ENCODE results near the gene NBEA.
"Not testable (repeated sequence)": the region's sequence is repeated elsewhere in the genome, so short reads cannot be mapped to it uniquely, and the experiment has no call there.

Gene NBEA

GRCh38 chr13:34969539-34969938 is 27.5 kb downstream of the NBEA start:
- not testable (repeated sequence) for H3K36me3 Mint-ChIP-seq (ENCODE audit: insufficient read depth); H3K4me1 Mint-ChIP-seq; DNase-seq (ENCODE audit: low spot score in 2 of 2); ATAC-seq (replicated peaks; ENCODE audit: extremely low read depth, poor library complexity, severe bottlenecking); H3K27ac Mint-ChIP-seq (ENCODE audit: low read depth); H3K4me3 Mint-ChIP-seq; H3K27me3 Mint-ChIP-seq
- peaks cover 26% of the 10 kb centered on the region for H3K9me3 Mint-ChIP-seq

- no peak for DNase-seq (ENCODE audit: low spot score in 2 of 2)
- Mint-ChIP-seq H3K36me3 (ENCODE audit: insufficient read depth) (no peaks in the 10 kb centered on the region), H3K27ac (ENCODE audit: low read depth) (no peak overlapping the region), H3K4me1 (no peaks in the 10 kb centered on the region), H3K4me3 (no peak overlapping the region), H3K27me3 (no peaks in the 10 kb centered on the region), H3K9me3 (peaks cover 18% of the 10 kb centered on the region)
- no peak for ATAC-seq (replicated peaks; ENCODE audit: extremely low read depth, poor library complexity, severe bottlenecking)
Observed at GRCh38 chr13:34970961-34971360, 28.9 kb downstream of the NBEA start.

- H3K9me3 Mint-ChIP-seq: peaks cover 16% of the 10 kb centered on the region
- no peak for ATAC-seq (replicated peaks; ENCODE audit: extremely low read depth, poor library complexity, severe bottlenecking)
- H3K4me1 Mint-ChIP-seq: no peaks in the 10 kb centered on the region
Observed at GRCh38 chr13:34971473-34971872, 29.4 kb downstream of the NBEA start.

GRCh38 chr13:34985199-34985598 is 43.1 kb downstream of the NBEA start:
- not testable (repeated sequence) for H3K4me3 Mint-ChIP-seq; ATAC-seq (replicated peaks; ENCODE audit: extremely low read depth, poor library complexity, severe bottlenecking); DNase-seq (ENCODE audit: low spot score in 2 of 2); H3K36me3 Mint-ChIP-seq (ENCODE audit: insufficient read depth); H3K27ac Mint-ChIP-seq (ENCODE audit: low read depth); H3K27me3 Mint-ChIP-seq; H3K4me1 Mint-ChIP-seq
- H3K9me3 Mint-ChIP-seq: peaks cover 29% of the 10 kb centered on the region

More at GRCh38 chr13:34971473-34971872, 29.4 kb downstream of the NBEA start:
- H3K4me3 Mint-ChIP-seq: no peak overlapping the region
- DNase-seq (ENCODE audit: low spot score in 2 of 2): no peak
- H3K36me3 Mint-ChIP-seq (ENCODE audit: insufficient read depth): no peaks in the 10 kb centered on the region
- H3K27ac Mint-ChIP-seq (ENCODE audit: low read depth): no peak overlapping the region
- no peaks in the 10 kb centered on the region for H3K27me3 Mint-ChIP-seq

GRCh38 chr13:34988330-34988791 is 46.3 kb downstream of the NBEA start:
- ATAC-seq (replicated peaks; ENCODE audit: extremely low read depth, poor library complexity, severe bottlenecking) (no peak), DNase-seq (ENCODE audit: low spot score in 2 of 2) (no peak)
- no peaks in the 10 kb centered on the region for H3K36me3 Mint-ChIP-seq (ENCODE audit: insufficient read depth)
- H3K9me3 Mint-ChIP-seq: peaks cover 43% of the 10 kb centered on the region
- H3K4me3 Mint-ChIP-seq: no peak overlapping the region
- H3K4me1 Mint-ChIP-seq: no peaks in the 10 kb centered on the region
- H3K27me3 Mint-ChIP-seq: no peaks in the 10 kb centered on the region
- no peak overlapping the region for H3K27ac Mint-ChIP-seq (ENCODE audit: low read depth)

- Mint-ChIP-seq H3K27ac (ENCODE audit: low read depth) (no peak overlapping the region), H3K27me3 (no peaks in the 10 kb centered on the region), H3K36me3 (ENCODE audit: insufficient read depth) (no peaks in the 10 kb centered on the region), H3K9me3 (peaks cover 49% of the 10 kb centered on the region), H3K4me3 (no peak overlapping the region), H3K4me1 (no peaks in the 10 kb centered on the region)
- DNase-seq (ENCODE audit: low spot score in 2 of 2): no peak
- ATAC-seq (replicated peaks; ENCODE audit: extremely low read depth, poor library complexity, severe bottlenecking): no peak
Observed at GRCh38 chr13:34990399-34991214, 48.5 kb downstream of the NBEA start.

- Mint-ChIP-seq H3K27me3 (no peaks in the 10 kb centered on the region), H3K9me3 (peaks cover 34% of the 10 kb centered on the region), H3K36me3 (ENCODE audit: insufficient read depth) (no peaks in the 10 kb centered on the region), H3K4me1 (no peaks in the 10 kb centered on the region), H3K4me3 (no peak overlapping the region), H3K27ac (ENCODE audit: low read depth) (no peak overlapping the region)
- no peak for ATAC-seq (replicated peaks; ENCODE audit: extremely low read depth, poor library complexity, severe bottlenecking)
- DNase-seq (ENCODE audit: low spot score in 2 of 2): no peak
Observed at GRCh38 chr13:34993470-34993869, 51.4 kb downstream of the NBEA start.

- not testable (repeated sequence) for DNase-seq (ENCODE audit: low spot score in 2 of 2); H3K4me1 Mint-ChIP-seq; H3K27me3 Mint-ChIP-seq; ATAC-seq (replicated peaks; ENCODE audit: extremely low read depth, poor library complexity, severe bottlenecking); H3K27ac Mint-ChIP-seq (ENCODE audit: low read depth); H3K4me3 Mint-ChIP-seq; H3K36me3 Mint-ChIP-seq (ENCODE audit: insufficient read depth)
- H3K9me3 Mint-ChIP-seq: peaks cover 15% of the 10 kb centered on the region
Observed at GRCh38 chr13:35003734-35004133, 61.7 kb downstream of the NBEA start.

GRCh38 chr13:35005051-35005450 is 63.0 kb downstream of the NBEA start:
- no peaks in the 10 kb centered on the region for H3K4me1 Mint-ChIP-seq
- H3K27me3 Mint-ChIP-seq: no peaks in the 10 kb centered on the region
- H3K4me3 Mint-ChIP-seq: no peak overlapping the region
- no peak overlapping the region for H3K27ac Mint-ChIP-seq (ENCODE audit: low read depth)
- H3K9me3 Mint-ChIP-seq: peaks cover 22% of the 10 kb centered on the region
- H3K36me3 Mint-ChIP-seq (ENCODE audit: insufficient read depth): no peaks in the 10 kb centered on the region
- ATAC-seq (replicated peaks; ENCODE audit: extremely low read depth, poor library complexity, severe bottlenecking): no peak
- DNase-seq (ENCODE audit: low spot score in 2 of 2): no peak

- no peak overlapping the region for H3K27ac Mint-ChIP-seq (ENCODE audit: low read depth)
- no peaks in the 10 kb centered on the region for H3K36me3 Mint-ChIP-seq (ENCODE audit: insufficient read depth)
- H3K27me3 Mint-ChIP-seq: no peaks in the 10 kb centered on the region
- ATAC-seq (replicated peaks; ENCODE audit: extremely low read depth, poor library complexity, severe bottlenecking): no peak
- H3K4me3 Mint-ChIP-seq: no peak overlapping the region
- no peak for DNase-seq (ENCODE audit: low spot score in 2 of 2)
- H3K9me3 Mint-ChIP-seq: peaks cover 12% of the 10 kb centered on the region
- no peaks in the 10 kb centered on the region for H3K4me1 Mint-ChIP-seq
Observed at GRCh38 chr13:35014606-35015213, 72.6 kb downstream of the NBEA start.

- no peak overlapping the region for H3K4me3 Mint-ChIP-seq
- no peaks in the 10 kb centered on the region for H3K36me3 Mint-ChIP-seq (ENCODE audit: insufficient read depth)
- ATAC-seq (replicated peaks; ENCODE audit: extremely low read depth, poor library complexity, severe bottlenecking) (no peak), DNase-seq (ENCODE audit: low spot score in 2 of 2) (no peak)
- no peaks in the 10 kb centered on the region for H3K27me3 Mint-ChIP-seq
- peaks cover 17% of the 10 kb centered on the region for H3K9me3 Mint-ChIP-seq
- H3K27ac Mint-ChIP-seq (ENCODE audit: low read depth): no peak overlapping the region
- no peaks in the 10 kb centered on the region for H3K4me1 Mint-ChIP-seq
Observed at GRCh38 chr13:35016362-35017112, 74.5 kb downstream of the NBEA start.

- ATAC-seq (replicated peaks; ENCODE audit: extremely low read depth, poor library complexity, severe bottlenecking) (no peak), DNase-seq (ENCODE audit: low spot score in 2 of 2) (no peak)
- H3K4me1 Mint-ChIP-seq: no peaks in the 10 kb centered on the region
- no peak overlapping the region for H3K27ac Mint-ChIP-seq (ENCODE audit: low read depth)
- H3K36me3 Mint-ChIP-seq (ENCODE audit: insufficient read depth): no peaks in the 10 kb centered on the region
- no peaks in the 10 kb centered on the region for H3K27me3 Mint-ChIP-seq
- H3K4me3 Mint-ChIP-seq: no peak overlapping the region
- H3K9me3 Mint-ChIP-seq: peaks cover 40% of the 10 kb centered on the region
Observed at GRCh38 chr13:35025314-35025713, 83.2 kb downstream of the NBEA start.

All from central memory CD8-positive, alpha-beta T cell (primary cell).